CD4-positive, alpha-beta memory T cell (primary cell): ENCODE data around the gene CACNA1C. TPM values are rescaled to one million over a fixed set of nuclear protein-coding genes. Genes with fewer than 3 reads are reported as not detected.

Experiments
- CTCF ChIA-PET: fragments of 350-600 bp; sonication (Branson Sonifier 250); formaldehyde crosslinking; loops from one replicate; lab custom pipeline; 2021; ENCODE audit warnings: inconsistent platforms; ENCODE audit not compliant: partially characterized antibody; lab: Charles Lee
- POLR2A ChIA-PET: fragments of 350-600 bp; sonication (Branson Sonifier 250); formaldehyde crosslinking; loops from one replicate; lab custom pipeline; 2021; ENCODE audit not compliant: partially characterized antibody; lab: Charles Lee
- DNase-seq, 5 donors: peaks; one replicate each; pipeline versions ENCODE4 v3.0.0 to v3.0.0-alpha.2; 2020 to 2022; ENCODE audit warnings: mixed read lengths in 1 of 5
- H3K27ac ChIP-seq: one replicate; pipeline ENCODE4 v1.7.0; 2013; ENCODE audit warnings: low read depth, low read length
- H3K27me3 ChIP-seq: 2 replicates; pipeline ENCODE4 v1.7.0; 2013; ENCODE audit warnings: mild to moderate bottlenecking, low read length, moderate library complexity; ENCODE audit not compliant: insufficient read depth
- H3K36me3 ChIP-seq: 2 replicates; pipeline ENCODE4 v1.7.0; 2013; ENCODE audit warnings: mild to moderate bottlenecking, low read length, moderate library complexity; ENCODE audit not compliant: insufficient read depth
- H3K4me1 ChIP-seq: 2 replicates; pipeline ENCODE4 v1.7.0; 2013; ENCODE audit warnings: mild to moderate bottlenecking, low read length, moderate library complexity; ENCODE audit not compliant: insufficient read depth
- H3K4me3 ChIP-seq, 2 donors: one replicate each; pipeline ENCODE4 v1.7.0; 2013; ENCODE audit warnings: low read length in 2 of 2, mild to moderate bottlenecking in 1 of 2
- H3K9me3 ChIP-seq, 2 donors: one replicate each; pipeline ENCODE4 v1.7.0; 2013; ENCODE audit warnings: low read length in 2 of 2, control low read depth in 1 of 2; ENCODE audit not compliant: control insufficient read depth in 1 of 2
- H3K27ac Mint-ChIP-seq, 7 donors: one replicate each; pipeline ENCODE4 v1.8.0; 2020 to 2021; ENCODE audit warnings: mixed read lengths in 7 of 7, mild to moderate bottlenecking in 6 of 7, inconsistent platforms in 3 of 7, moderate library complexity in 3 of 7
- H3K27me3 Mint-ChIP-seq, 2 donors: one replicate each; pipeline ENCODE4 v1.8.0; 2020 to 2021; ENCODE audit warnings: mixed read lengths in 2 of 2
- H3K36me3 Mint-ChIP-seq, 2 donors: one replicate each; pipeline ENCODE4 v1.8.0; 2020 to 2021; ENCODE audit warnings: mixed read lengths in 2 of 2, inconsistent platforms in 1 of 2, mild to moderate bottlenecking in 1 of 2
- H3K4me1 Mint-ChIP-seq, 4 donors: one replicate each; pipeline ENCODE4 v1.8.0; 2020 to 2021; ENCODE audit warnings: mixed read lengths in 4 of 4, mild to moderate bottlenecking in 1 of 4
- H3K4me3 Mint-ChIP-seq, 8 donors: one replicate each; pipeline ENCODE4 v1.8.0; 2020 to 2021; ENCODE audit warnings: mixed read lengths in 8 of 8, mild to moderate bottlenecking in 7 of 8, moderate library complexity in 6 of 8, inconsistent platforms in 3 of 8
- H3K9me3 Mint-ChIP-seq, 8 donors: one replicate each; pipeline ENCODE4 v1.8.0; 2020 to 2021; ENCODE audit warnings: mixed read lengths in 8 of 8, mild to moderate bottlenecking in 5 of 8, inconsistent platforms in 3 of 8, moderate library complexity in 1 of 8
- intact Hi-C: fragments of 100-400 bp; cut with micrococcal nuclease; formaldehyde crosslinking; loops from one replicate; pipeline ENCODE4 v1.15.1; 2023
- polyA plus RNA-seq, 2 donors: library from polyadenylated mRNA; unstranded; fragments of 300-500 nt; fragmentation: Illumina TruSeq; gene quantifications; one replicate each; pipeline ENCODE4 v1.2.3, GENCODE V29; 2021
- total RNA-seq, 2 experiments: library from RNA; stranded (reverse); gene quantifications; one replicate each; pipeline ENCODE4 v1.2.3, GENCODE V29; 2021

Gene CACNA1C
- total and polyA plus RNA-seq, 4 experiments from 2014 or later, result 0.05 to 0.21 (median 0.07) TPM

- DNase-seq, result no peak
- Mint-ChIP-seq H3K36me3 (no peaks in the 10 kb centered on the region), H3K27me3 (peaks cover 16 to 25% of the 10 kb centered on the region in 2 donors), H3K27ac (no peak overlapping the region), H3K4me1 (no peaks in the 10 kb centered on the region), H3K4me3 (no peak overlapping the region), H3K9me3 (peaks cover 0 to 3% (median 0%) of the 10 kb centered on the region in 8 donors)
- H3K4me3 ChIP-seq, result no peak overlapping the region
- H3K9me3 ChIP-seq, result no peaks in the 10 kb centered on the region
- ChIA-PET POLR2A (no interaction called here), CTCF (no interaction called here)
- H3K27ac ChIP-seq, result no peak overlapping the region
- no peaks in the 10 kb centered on the region for H3K4me1 ChIP-seq
- no peaks in the 10 kb centered on the region for H3K36me3 ChIP-seq
- intact Hi-C loops, result no loop called here
- H3K27me3 ChIP-seq, result no peaks in the 10 kb centered on the region
These were observed 572.5 kb downstream of the CACNA1C start for GRCh38 chr12:2625289-2625612.

GRCh38 chr12:2627076-2627834 lies 574.5 kb downstream of the CACNA1C start:
- Histone ChIP-seq H3K27ac (no peak overlapping the region), H3K4me1 (no peaks in the 10 kb centered on the region), H3K9me3 (no peaks in the 10 kb centered on the region), H3K27me3 (no peaks in the 10 kb centered on the region), H3K4me3 (no peak overlapping the region), H3K36me3 (no peaks in the 10 kb centered on the region)
- no peak for DNase-seq
- Mint-ChIP-seq H3K36me3 (no peaks in the 10 kb centered on the region), H3K27ac (no peak overlapping the region), H3K9me3 (peaks cover 0 to 3% (median 0%) of the 10 kb centered on the region in 8 donors), H3K27me3 (peaks cover 18 to 25% of the 10 kb centered on the region in 2 donors), H3K4me3 (no peak overlapping the region), H3K4me1 (no peaks in the 10 kb centered on the region)
- ChIA-PET POLR2A (no interaction called here), CTCF (no interaction called here)
- intact Hi-C loops, result no loop called here

GRCh38 chr12:2627835-2628191 lies 575.0 kb downstream of the CACNA1C start:
- POLR2A ChIA-PET, result no interaction called here
- Mint-ChIP-seq H3K27ac (no peak overlapping the region), H3K9me3 (peaks cover 0 to 3% (median 0%) of the 10 kb centered on the region in 8 donors), H3K4me1 (no peaks in the 10 kb centered on the region), H3K27me3 (peaks cover 18 to 30% of the 10 kb centered on the region in 2 donors), H3K36me3 (no peaks in the 10 kb centered on the region), H3K4me3 (no peak overlapping the region)
- no peaks in the 10 kb centered on the region for H3K36me3 ChIP-seq
- H3K4me3 ChIP-seq, result no peak overlapping the region
- CTCF ChIA-PET, result no interaction called here
- no peaks in the 10 kb centered on the region for H3K27me3 ChIP-seq
- DNase-seq, result no peak
- H3K9me3 ChIP-seq, result no peaks in the 10 kb centered on the region
- intact Hi-C loops, result no loop called here
- H3K4me1 ChIP-seq, result no peaks in the 10 kb centered on the region
- no peak overlapping the region for H3K27ac ChIP-seq

DNA sequence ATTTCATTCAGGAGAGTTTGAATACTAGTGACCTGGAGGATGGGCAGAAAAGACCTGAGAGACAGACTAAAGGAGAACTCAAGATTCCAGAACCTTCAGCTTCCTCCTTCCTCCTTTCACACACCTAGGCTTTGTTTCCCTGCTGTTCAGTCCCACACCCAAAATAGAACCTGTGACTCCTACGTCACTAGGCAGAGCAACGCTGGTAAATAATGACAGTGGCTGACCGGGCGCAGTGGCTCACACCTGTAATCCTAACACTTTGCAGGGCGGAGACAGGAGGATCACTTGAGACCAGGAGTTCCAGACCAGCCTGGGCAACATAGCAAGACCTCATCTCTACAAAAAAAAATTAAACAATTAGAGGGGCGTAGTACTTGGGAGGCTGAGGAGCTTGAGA lies 575.6 kb downstream of the CACNA1C start:
- Histone ChIP-seq H3K27me3 (no peaks in the 10 kb centered on the region), H3K9me3 (no peaks in the 10 kb centered on the region), H3K36me3 (no peaks in the 10 kb centered on the region), H3K4me1 (no peaks in the 10 kb centered on the region), H3K27ac (no peak overlapping the region), H3K4me3 (no peak overlapping the region)
- intact Hi-C loops, result no loop called here
- no peaks in the 10 kb centered on the region for H3K36me3 Mint-ChIP-seq
- CTCF ChIA-PET, result no interaction called here
- POLR2A ChIA-PET, result no interaction called here
- H3K27ac Mint-ChIP-seq, result no peak overlapping the region
- DNase-seq, result no peak
- peaks cover 0 to 1% (median 0%) of the 10 kb centered on the region in 8 donors for H3K9me3 Mint-ChIP-seq
- no peak overlapping the region for H3K4me3 Mint-ChIP-seq
- H3K4me1 Mint-ChIP-seq, result no peaks in the 10 kb centered on the region
- peaks cover 19 to 30% of the 10 kb centered on the region in 2 donors for H3K27me3 Mint-ChIP-seq

- H3K4me3 Mint-ChIP-seq, result no peak overlapping the region
- CTCF ChIA-PET, result no interaction called here
- POLR2A ChIA-PET, result no interaction called here
- H3K9me3 Mint-ChIP-seq, result peaks cover 0 to 2% (median 0%) of the 10 kb centered on the region in 8 donors
- no peaks in the 10 kb centered on the region for H3K4me1 ChIP-seq
- no peaks in the 10 kb centered on the region for H3K27me3 ChIP-seq
- H3K27ac ChIP-seq, result no peak overlapping the region
- intact Hi-C loops, result no loop called here
- no peaks in the 10 kb centered on the region for H3K4me1 Mint-ChIP-seq
- H3K36me3 Mint-ChIP-seq, result no peaks in the 10 kb centered on the region
- no peaks in the 10 kb centered on the region for H3K36me3 ChIP-seq
- peaks cover 22 to 30% of the 10 kb centered on the region in 2 donors for H3K27me3 Mint-ChIP-seq
- no peak overlapping the region for H3K27ac Mint-ChIP-seq
- H3K4me3 ChIP-seq, result no peak overlapping the region
- DNase-seq, result no peak
- H3K9me3 ChIP-seq, result no peaks in the 10 kb centered on the region
These were observed 576.3 kb downstream of the CACNA1C start for GRCh38 chr12:2629051-2629450.

GRCh38 chr12:2631653-2632350 lies 579.0 kb downstream of the CACNA1C start:
- Histone ChIP-seq H3K27ac (no peak overlapping the region), H3K4me1 (no peaks in the 10 kb centered on the region), H3K36me3 (no peaks in the 10 kb centered on the region), H3K27me3 (peaks cover 5% of the 10 kb centered on the region), H3K9me3 (no peaks in the 10 kb centered on the region), H3K4me3 (no peak overlapping the region)
- no peaks in the 10 kb centered on the region for H3K36me3 Mint-ChIP-seq
- no peak overlapping the region for H3K4me3 Mint-ChIP-seq
- peaks cover 21 to 44% of the 10 kb centered on the region in 2 donors for H3K27me3 Mint-ChIP-seq
- intact Hi-C loops, result no loop called here
- DNase-seq, result no peak
- H3K27ac Mint-ChIP-seq, result no peak overlapping the region
- no peaks in the 10 kb centered on the region for H3K4me1 Mint-ChIP-seq
- POLR2A ChIA-PET, result no interaction called here
- H3K9me3 Mint-ChIP-seq, result peaks cover 0 to 2% (median 0%) of the 10 kb centered on the region in 8 donors
- CTCF ChIA-PET, result no interaction called here

GRCh38 chr12:2633176-2633824 lies 580.5 kb downstream of the CACNA1C start:
- Histone ChIP-seq H3K27me3 (peaks cover 5% of the 10 kb centered on the region), H3K4me3 (no peak overlapping the region), H3K36me3 (no peaks in the 10 kb centered on the region), H3K9me3 (no peaks in the 10 kb centered on the region), H3K27ac (no peak overlapping the region), H3K4me1 (no peaks in the 10 kb centered on the region)
- Mint-ChIP-seq H3K4me3 (no peak overlapping the region), H3K27ac (no peak overlapping the region), H3K27me3 (peaks cover 24 to 41% of the 10 kb centered on the region in 2 donors), H3K4me1 (no peaks in the 10 kb centered on the region), H3K9me3 (peaks cover 0 to 2% (median 0%) of the 10 kb centered on the region in 8 donors), H3K36me3 (no peaks in the 10 kb centered on the region)
- no peak for DNase-seq
- POLR2A ChIA-PET, result no interaction called here
- intact Hi-C loops, result no loop called here
- CTCF ChIA-PET, result no interaction called here
